ENCODE data around the gene BCAM.
A peak's percentile ranks its signal among the peaks of the same experiment; 100 is the strongest.
"Not testable (repeated sequence)": the region's sequence is repeated elsewhere in the genome, so short reads cannot be mapped to it uniquely, and the experiment has no call there.

The BCAM gene

GRCh38 chr19:44819246-44819832, 10.4 kb downstream of the BCAM start:
- H3K4me3 ChIP-seq (replicated peaks; ENCODE audit: low read depth, low read length): no peak overlapping the region
- no peak for TF ChIP-seq CTCF (IDR thresholded peaks at IDR 0.05; ENCODE audit: low read length, missing control alignments)
- no peak for DNase-seq (ENCODE audit: low read depth)

GRCh38 chr19:44820648-44821609, 12.0 kb downstream of the BCAM start:
- H3K4me3 ChIP-seq (replicated peaks; ENCODE audit: low read depth, low read length): no peak overlapping the region
- TF ChIP-seq CTCF (IDR thresholded peaks at IDR 0.05; ENCODE audit: low read length, missing control alignments): no peak
- peak; percentile 33 for DNase-seq (ENCODE audit: low read depth)

GRCh38 chr19:44822177-44822576, 13.3 kb downstream of the BCAM start:
- TF ChIP-seq CTCF (IDR thresholded peaks at IDR 0.05; ENCODE audit: low read length, missing control alignments): no peak
- H3K4me3 ChIP-seq (replicated peaks; ENCODE audit: low read depth, low read length): no peak overlapping the region
- no peak for DNase-seq (ENCODE audit: low read depth)

- no peak for TF ChIP-seq CTCF (IDR thresholded peaks at IDR 0.05; ENCODE audit: low read length, missing control alignments)
- DNase-seq (ENCODE audit: low read depth): no peak
- no peak overlapping the region for H3K4me3 ChIP-seq (replicated peaks; ENCODE audit: low read depth, low read length)
Measured at GRCh38 chr19:44822670-44823372, 13.9 kb downstream of the BCAM start.

- no peak for TF ChIP-seq CTCF (IDR thresholded peaks at IDR 0.05; ENCODE audit: low read length, missing control alignments)
- no peak for DNase-seq (ENCODE audit: low read depth)
- no peak overlapping the region for H3K4me3 ChIP-seq (replicated peaks; ENCODE audit: low read depth, low read length)
Measured at GRCh38 chr19:44823373-44823698, 14.4 kb downstream of the BCAM start.

- no peak overlapping the region for H3K4me3 ChIP-seq (replicated peaks; ENCODE audit: low read depth, low read length)
- TF ChIP-seq CTCF (IDR thresholded peaks at IDR 0.05; ENCODE audit: low read length, missing control alignments): no peak
- DNase-seq (ENCODE audit: low read depth): no peak
Measured at GRCh38 chr19:44824761-44825160, 15.9 kb downstream of the BCAM start.

- not testable (repeated sequence) for DNase-seq (ENCODE audit: low read depth); H3K4me3 ChIP-seq (replicated peaks; ENCODE audit: low read depth, low read length)
Measured at GRCh38 chr19:44832875-44833274, 24.0 kb downstream of the BCAM start.

GRCh38 chr19:44834399-44834798, 25.5 kb downstream of the BCAM start:
- not testable (repeated sequence) for DNase-seq (ENCODE audit: low read depth); H3K4me3 ChIP-seq (replicated peaks; ENCODE audit: low read depth, low read length)
